Left renal cortex interstitium (tissue), 4 donors: ENCODE data around the gene SORBS1. TPM values are rescaled to one million over a fixed set of nuclear protein-coding genes. Genes with fewer than 3 reads are reported as not detected.

Source experiments
- DNase-seq, 4 donors: peaks; one replicate each; pipeline ENCODE4 v3.0.0-alpha.2; 2013; ENCODE audit warnings: low read depth in 4 of 4, low spot score in 2 of 4, missing footprints in 1 of 4
- polyA plus RNA-seq, 4 donors: library from polyadenylated mRNA; unstranded; fragments of 120-200 nt; gene quantifications; one replicate each; pipeline ENCODE4 v1.2.1, GENCODE V29; 2013; ENCODE audit not compliant: insufficient read length in 4 of 4

The SORBS1 gene
- polyA plus RNA-seq, 4 donors = 26.1 to 37.8 (median 29.2) TPM

- DNase-seq = no peak
Observed at GRCh38 chr10:95445223-95445836, 115.8 kb downstream of the SORBS1 start.

GRCh38 chr10:95444792-95445191 is 116.4 kb downstream of the SORBS1 start:
- DNase-seq = no peak

GRCh38 chr10:95443636-95444035 is 117.5 kb downstream of the SORBS1 start:
- DNase-seq = no peak

GRCh38 chr10:95442341-95442740 is 118.8 kb downstream of the SORBS1 start:
- no peak for DNase-seq

GRCh38 chr10:95441547-95441923 is 119.6 kb downstream of the SORBS1 start:
- DNase-seq = no peak

- no peak for DNase-seq
Observed at GRCh38 chr10:95440756-95441546, 120.2 kb downstream of the SORBS1 start.

GRCh38 chr10:95440038-95440725 is 121.0 kb downstream of the SORBS1 start:
- DNase-seq = no peak

- no peak for DNase-seq
Observed at GRCh38 chr10:95438781-95439180, 122.4 kb downstream of the SORBS1 start.

GRCh38 chr10:95437669-95438068 is 123.5 kb downstream of the SORBS1 start:
- no peak for DNase-seq

GRCh38 chr10:95435548-95436279 is 125.5 kb downstream of the SORBS1 start:
- no peak for DNase-seq

GRCh38 chr10:95434583-95434982 is 126.6 kb downstream of the SORBS1 start:
- no peak for DNase-seq

GRCh38 chr10:95431900-95432342 is 129.2 kb downstream of the SORBS1 start:
- no peak for DNase-seq

- peak in 1 of 4 donors; percentile 55 for DNase-seq
Observed at GRCh38 chr10:95430231-95430951, 130.8 kb downstream of the SORBS1 start.

GRCh38 chr10:95429639-95430038 is 131.5 kb downstream of the SORBS1 start:
- DNase-seq = no peak

- DNase-seq = no peak
Observed at GRCh38 chr10:95428701-95429100, 132.5 kb downstream of the SORBS1 start.

- no peak for DNase-seq
Observed at GRCh38 chr10:95426482-95426881, 134.7 kb downstream of the SORBS1 start.

GRCh38 chr10:95425592-95426465 is 135.3 kb downstream of the SORBS1 start:
- DNase-seq = no peak

GRCh38 chr10:95423164-95424005 is 137.8 kb downstream of the SORBS1 start:
- DNase-seq = no peak
